H54 (cell line): ENCODE measurements around the gene LIG1.

Experiments
- DNase-seq: peaks from one replicate; pipeline ENCODE4 v3.0.0; 2011; ENCODE audit warnings: low spot score, mixed read lengths; ENCODE audit not compliant: insufficient read length
- FAIRE-seq: peaks from 3 replicates; lab custom pipeline; 2011; peaks lifted over from hg19 to GRCh38; lab: Jason Lieb, UNC
- POLR2A ChIP-seq: IDR thresholded peaks from 2 replicates; pipeline ENCODE4 v1.6.1; 2011; ENCODE audit warnings: low read depth, mild to moderate bottlenecking, low read length

LIG1 gene

DNA sequence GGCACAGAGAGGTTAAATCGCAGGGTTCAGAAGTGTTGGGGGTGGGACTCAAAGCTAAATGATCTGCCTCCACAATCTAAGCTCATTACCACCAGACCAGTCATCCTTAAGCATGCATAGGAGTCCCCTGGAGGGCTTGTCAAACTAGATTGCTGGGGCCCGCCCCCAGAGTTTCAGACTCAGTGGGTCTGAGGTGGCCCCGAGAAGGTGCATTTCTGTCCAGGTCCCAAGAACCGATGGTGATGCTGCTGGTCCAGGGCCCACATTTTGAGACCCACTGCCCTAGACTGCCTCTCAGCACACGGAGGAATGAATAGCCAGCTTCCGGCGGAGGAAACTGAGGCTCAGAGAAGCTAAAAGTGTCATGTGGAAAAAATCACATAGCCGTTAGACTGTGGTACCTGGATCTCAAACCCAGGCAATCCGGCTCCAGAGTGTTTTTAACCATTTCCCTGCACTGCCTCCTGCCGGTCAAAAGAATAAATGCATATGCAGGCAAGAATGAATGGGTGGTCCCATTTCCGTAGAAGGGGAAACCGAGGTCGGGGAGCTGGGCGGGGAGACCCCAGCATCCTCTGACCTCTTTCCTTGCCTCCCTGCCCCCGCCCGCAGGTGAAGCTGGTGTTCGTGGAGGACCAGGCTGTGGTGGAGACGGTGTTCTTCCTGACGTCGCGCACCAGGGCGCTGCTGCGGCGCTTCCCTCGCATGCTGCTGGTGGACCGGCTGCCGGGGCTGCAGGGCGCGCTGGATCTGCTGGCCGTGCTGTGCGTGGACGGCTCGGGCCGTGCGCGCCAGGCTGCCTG, 24.1 kb upstream of the LIG1 start:
- DNase-seq: no peak
- no peak for FAIRE-seq
- TF ChIP-seq POLR2A: no peak

DNA sequence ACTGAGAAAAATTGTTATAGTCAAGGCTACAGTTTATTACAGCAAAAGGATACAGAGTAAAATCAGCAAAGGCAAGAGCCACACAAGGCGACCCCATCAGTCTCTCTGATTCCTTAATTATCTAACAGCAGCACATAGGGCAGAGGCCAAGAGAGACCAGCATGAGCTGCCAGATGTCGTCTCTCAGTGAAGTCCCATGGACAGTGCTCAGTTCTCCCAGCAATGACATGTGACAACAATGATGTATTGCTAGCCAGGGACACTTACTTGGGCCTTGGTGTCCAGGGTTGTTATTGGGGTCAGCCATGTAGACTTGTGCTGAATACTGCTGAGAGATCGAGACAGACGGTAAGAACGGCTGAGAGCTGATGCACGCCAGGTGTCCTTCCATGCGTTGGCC, 22.6 kb upstream of the LIG1 start:
- FAIRE-seq (no peak), DNase-seq (no peak)
- TF ChIP-seq POLR2A: no peak

DNA sequence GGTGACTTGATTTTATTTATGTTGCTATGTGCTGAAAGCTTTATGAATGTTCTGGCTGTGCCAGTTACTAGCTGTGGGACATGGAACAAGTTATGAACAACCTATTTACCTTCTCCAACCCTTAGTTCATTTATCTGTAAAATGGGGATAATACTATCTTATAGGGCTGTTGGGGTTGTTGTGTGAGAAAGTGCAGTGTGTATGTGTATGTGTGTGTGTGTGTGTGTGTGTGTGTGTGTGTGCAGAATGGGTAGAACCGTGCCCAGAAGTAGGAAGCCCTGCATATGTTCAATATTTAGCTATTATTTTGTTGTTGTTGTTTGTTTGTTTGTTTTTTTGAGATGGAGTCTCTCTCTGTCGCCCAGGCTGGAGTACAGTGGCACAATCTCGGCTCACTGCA, 20.7 kb upstream of the LIG1 start:
- FAIRE-seq (no peak), DNase-seq (no peak)
- no peak for TF ChIP-seq POLR2A

DNA sequence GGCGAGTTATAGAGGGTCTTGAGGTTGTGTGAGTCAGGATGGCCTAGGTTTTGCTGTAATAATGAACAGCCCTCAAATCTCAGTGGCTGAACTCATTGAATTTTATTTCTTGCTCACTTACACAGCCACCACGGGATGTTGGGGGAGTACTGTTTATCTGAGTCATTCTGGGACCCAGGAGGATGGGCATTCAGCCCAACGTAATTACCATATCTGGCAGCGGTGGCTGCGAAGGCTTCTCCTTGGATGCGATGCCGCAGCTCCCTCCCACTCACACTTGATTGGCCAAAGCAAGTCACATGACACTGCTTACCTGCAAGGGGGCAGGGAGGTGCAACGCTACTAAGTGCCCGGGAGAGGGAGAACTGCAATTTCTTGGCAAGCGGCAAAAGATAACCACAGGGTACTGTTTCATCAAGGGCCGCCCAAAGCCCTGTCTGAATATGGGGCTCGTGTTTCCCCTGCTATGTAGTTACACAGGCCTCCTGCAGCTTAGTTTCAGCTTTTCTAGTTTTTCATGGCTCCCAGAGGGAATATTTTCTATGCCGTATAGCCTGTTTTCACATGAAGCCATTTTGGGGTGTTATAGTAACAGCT, 20.2 kb upstream of the LIG1 start:
- TF ChIP-seq POLR2A: no peak
- FAIRE-seq: no peak
- no peak for DNase-seq

DNA sequence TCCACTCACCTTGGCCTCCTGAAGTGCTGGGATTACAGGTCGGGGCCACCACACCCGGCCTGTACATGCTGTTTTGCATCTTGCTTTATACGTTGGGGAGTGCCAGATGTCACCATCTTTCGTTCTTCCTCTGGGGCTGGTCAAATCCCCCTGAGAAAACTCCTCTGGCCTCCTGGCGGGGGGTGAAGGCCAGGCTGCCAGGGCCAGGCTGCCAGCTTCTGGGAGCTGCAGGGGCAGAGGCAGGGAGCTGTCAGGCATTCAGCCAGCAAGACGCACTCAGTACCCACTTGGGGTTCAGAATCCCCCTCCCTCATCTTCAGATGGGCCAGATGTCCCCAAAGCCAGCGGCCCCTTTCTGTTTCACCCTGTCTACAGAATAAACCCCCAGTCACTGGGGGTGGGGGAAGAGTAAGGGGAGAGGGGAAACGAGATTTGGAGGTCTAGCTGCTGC, 16.4 kb upstream of the LIG1 start:
- no peak for TF ChIP-seq POLR2A
- FAIRE-seq: no peak
- DNase-seq: no peak

GRCh38 chr19:48186015-48186414, 15.9 kb upstream of the LIG1 start:
- no peak for FAIRE-seq
- no peak for DNase-seq
- TF ChIP-seq POLR2A: no peak

- no peak for TF ChIP-seq POLR2A
- FAIRE-seq: no peak
- no peak for DNase-seq
Observed at GRCh38 chr19:48183356-48183755, 13.2 kb upstream of the LIG1 start.

DNA sequence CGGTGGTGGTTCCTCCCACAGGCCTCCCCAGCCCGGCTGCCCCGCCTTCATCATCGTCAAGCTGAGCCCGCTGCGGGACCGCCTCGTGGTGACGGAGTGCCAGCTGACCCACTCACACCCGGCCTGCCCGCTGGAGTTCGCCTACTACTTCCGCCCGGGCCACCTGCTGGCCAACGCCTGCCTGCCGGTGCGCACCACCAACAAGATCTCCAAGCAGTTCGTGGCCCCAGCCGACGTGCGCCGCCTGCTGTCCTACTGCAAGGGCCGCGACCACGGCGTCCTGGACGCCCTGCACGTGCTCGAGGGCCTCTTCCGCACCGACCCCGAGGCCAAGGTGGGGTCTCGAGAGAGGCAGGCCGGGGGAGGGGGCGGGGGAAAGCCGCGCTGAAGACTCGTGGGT, 12.3 kb upstream of the LIG1 start:
- no peak for FAIRE-seq
- no peak for TF ChIP-seq POLR2A
- no peak for DNase-seq

DNA sequence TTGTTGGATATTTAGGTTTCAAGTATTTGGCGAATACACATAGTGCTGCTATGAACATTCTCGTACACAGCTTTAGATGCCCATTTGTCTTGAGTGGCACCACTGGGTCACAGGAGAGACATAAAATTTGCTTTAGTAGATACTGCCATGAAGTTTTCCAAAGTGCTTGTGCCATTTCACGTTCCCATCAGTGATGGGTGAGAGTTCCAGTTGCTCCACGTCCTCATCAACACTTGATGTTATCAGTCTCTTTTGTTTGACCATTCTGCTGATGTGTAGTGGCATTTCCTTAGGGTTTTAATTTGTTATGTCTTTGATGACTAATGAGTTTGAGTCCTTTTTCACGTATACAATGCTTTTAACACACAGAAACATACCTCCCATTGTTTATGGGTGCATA, 11.4 kb upstream of the LIG1 start:
- FAIRE-seq: no peak
- no peak for TF ChIP-seq POLR2A
- DNase-seq: no peak

DNA sequence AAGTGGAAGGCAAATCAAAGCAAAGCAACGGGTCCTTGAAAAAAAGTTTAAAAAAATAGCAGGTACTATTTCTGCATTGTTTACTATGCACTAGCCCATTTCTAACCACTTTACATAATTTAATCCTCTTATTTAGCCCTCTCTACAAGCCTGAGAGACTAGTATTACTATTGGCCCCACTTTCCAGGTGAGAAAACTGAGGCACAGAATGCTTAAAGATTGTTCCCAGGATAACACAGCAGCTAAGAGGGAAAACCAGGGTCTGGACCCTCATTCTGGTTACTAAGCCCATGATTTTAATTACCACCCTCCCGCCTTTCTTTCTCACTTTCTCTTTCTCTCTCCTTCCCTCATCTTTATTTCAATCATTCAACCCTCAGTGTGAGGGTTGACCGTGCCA, 6.1 kb upstream of the LIG1 start:
- DNase-seq (no peak), FAIRE-seq (no peak)
- TF ChIP-seq POLR2A: no peak

DNA sequence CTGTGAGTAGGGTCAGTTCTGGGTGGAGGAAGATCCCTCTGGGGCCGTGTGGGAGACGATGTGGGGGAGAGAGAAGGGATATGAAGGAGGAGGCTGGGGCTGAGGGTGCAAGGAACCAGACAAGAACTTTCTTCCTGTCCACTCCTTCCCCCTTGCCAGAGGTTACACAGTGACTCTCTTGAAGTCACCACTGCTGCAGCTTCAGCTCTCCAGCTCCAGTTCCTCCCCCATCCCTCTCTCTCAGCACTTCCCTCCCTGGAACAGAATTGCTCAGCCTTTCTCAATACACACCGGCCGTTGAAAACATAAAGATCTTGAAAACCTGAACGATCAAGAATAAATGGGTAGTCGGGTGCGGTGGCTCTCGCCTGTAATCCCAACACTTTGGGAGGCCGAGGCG, 5.4 kb upstream of the LIG1 start:
- DNase-seq (no peak), FAIRE-seq (no peak)
- TF ChIP-seq POLR2A: no peak

GRCh38 chr19:48174445-48175030, 4.4 kb upstream of the LIG1 start:
- no peak for TF ChIP-seq POLR2A
- DNase-seq: no peak
- no peak for FAIRE-seq

DNA sequence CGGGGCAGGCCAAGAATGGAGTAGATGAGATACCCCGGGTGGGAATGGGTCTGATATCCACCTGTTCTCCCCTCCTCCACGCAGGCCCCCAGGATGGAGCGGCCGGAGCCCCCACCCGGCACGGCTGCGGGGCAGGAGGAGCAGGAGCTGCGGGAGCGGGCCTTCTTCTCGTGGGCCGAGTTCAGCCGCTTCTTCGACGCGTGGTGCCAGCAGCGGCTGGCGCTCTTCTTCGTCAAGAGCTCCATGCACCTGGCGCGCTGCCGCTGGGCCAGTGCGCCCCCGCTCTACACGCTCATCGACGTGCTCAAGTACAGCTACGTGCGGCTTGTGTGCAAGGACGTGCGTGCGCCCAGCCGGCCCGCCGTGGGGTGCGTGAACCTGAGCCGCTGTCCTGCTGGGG, 1.6 kb upstream of the LIG1 start:
- FAIRE-seq (no peak), DNase-seq (no peak)
- TF ChIP-seq POLR2A: no peak

DNA sequence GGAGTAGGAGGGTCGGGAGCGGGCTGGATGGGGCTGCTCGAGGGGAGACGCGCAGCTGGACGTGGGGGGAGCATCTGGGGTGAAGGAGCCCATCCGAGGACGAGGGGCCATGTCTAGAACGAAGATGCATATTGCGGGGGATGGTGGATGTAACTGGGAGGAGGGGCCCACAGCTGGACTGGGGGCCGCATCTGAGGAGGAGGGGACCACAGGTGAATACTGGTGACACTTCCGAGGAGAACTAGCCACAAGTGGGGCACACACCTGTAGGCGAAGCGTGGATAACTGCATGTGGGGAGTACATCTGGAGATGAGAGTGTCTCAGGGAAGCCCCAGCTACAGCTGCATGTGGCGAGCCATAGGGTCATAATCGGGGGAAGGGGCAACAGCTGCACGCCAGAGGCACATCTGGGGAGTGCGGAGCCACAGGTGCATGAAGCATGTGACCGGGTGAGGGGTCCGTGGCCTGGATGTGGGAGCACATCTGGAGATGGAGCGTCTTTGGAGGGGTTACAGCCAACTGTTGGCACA, 738 bp upstream of the LIG1 start:
- no peak for TF ChIP-seq POLR2A
- FAIRE-seq (no peak), DNase-seq (no peak)

DNA sequence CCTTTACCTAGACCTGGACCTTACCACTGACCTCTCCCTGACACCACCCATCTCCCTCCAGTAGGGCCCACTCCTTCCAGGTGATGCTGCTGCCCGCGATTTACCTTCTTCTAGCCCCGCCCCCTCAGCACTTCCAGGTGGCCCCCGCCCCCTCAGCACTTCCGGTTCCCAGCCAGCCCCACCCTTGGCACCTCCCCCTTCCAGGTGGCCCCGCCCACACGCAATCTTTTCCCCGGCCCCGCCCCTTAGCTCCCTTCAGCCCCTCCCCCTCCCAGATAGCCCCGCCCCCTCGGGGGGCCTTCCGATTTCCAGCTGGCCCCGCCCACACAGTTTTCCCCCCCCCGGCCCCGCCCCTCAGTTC, 586 bp downstream of the LIG1 start:
- DNase-seq (peak; percentile 30), FAIRE-seq (no peak)
- no peak for TF ChIP-seq POLR2A

DNA sequence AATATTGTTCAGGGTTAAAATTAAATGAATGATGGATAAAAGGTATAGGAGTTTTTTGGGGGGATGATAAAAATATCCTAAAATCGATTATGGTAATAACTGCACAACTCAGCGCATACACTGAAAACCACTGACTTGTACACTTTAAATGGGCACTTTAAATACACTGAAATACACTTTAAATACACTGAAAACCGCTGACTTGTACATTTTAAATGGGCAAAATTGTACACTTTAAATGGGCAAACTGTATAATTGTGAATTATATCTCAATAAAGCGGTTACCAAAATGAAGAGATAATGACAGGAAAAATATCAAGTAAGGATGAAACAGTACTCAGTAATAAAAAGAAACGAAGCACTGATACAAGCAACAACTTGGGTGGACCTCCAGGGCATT, 1.5 kb downstream of the LIG1 start:
- TF ChIP-seq POLR2A: no peak
- FAIRE-seq (no peak), DNase-seq (no peak)
